ENCODE results near the gene CNTNAP2. TPM values are rescaled to one million over a fixed set of nuclear protein-coding genes. Genes with fewer than 3 reads are reported as not detected.

CNTNAP2 gene
- total and polyA plus RNA-seq, 9 donors, result 0.24 to 7.0 (median 1.5) TPM

DNA sequence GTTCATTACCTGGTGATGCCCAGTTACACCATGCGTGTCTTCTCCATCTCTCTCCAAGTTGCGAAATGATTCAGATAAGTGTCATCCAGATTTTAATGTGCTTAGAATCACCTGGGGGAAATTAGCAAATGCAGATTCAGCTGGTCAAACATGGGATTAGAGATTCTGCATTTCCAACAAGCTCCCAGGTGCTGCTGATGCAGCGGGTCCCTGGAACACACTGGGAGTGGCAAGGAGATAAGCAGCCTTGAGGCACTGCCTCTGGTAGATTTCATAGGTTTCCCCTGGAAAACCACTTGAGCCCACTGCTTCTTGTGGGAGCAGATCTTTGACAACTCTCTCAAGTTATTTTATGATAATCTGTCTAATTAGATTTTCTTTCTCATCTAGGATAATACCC, 2278.0 kb downstream of the CNTNAP2 start:
- H3K4me1 ChIP-seq (ENCODE audit: insufficient read depth), result no peaks in the 10 kb centered on the region
- H3K36me3 ChIP-seq, result no peaks in the 10 kb centered on the region
- no peak for DNase-seq
- no peaks in the 10 kb centered on the region for H3K9me3 ChIP-seq
- no peak overlapping the region for H3K27ac ChIP-seq
- H3K4me3 ChIP-seq, result no peak overlapping the region
- TF ChIP-seq, protein P1, sequence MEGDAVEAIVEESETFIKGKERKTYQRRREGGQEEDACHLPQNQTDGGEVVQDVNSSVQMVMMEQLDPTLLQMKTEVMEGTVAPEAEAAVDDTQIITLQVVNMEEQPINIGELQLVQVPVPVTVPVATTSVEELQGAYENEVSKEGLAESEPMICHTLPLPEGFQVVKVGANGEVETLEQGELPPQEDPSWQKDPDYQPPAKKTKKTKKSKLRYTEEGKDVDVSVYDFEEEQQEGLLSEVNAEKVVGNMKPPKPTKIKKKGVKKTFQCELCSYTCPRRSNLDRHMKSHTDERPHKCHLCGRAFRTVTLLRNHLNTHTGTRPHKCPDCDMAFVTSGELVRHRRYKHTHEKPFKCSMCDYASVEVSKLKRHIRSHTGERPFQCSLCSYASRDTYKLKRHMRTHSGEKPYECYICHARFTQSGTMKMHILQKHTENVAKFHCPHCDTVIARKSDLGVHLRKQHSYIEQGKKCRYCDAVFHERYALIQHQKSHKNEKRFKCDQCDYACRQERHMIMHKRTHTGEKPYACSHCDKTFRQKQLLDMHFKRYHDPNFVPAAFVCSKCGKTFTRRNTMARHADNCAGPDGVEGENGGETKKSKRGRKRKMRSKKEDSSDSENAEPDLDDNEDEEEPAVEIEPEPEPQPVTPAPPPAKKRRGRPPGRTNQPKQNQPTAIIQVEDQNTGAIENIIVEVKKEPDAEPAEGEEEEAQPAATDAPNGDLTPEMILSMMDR (IDR thresholded peaks at IDR 0.05), result no peak
- no peak for TF ChIP-seq EP300 (IDR thresholded peaks at IDR 0.05)
- TF ChIP-seq POLR2A (IDR thresholded peaks at IDR 0.05), result no peak
- no peaks in the 10 kb centered on the region for H3K27me3 ChIP-seq
- intact Hi-C loops (cut with DNase I), result no loop called here
- WGBS, 3 donors, result 92 to 98% (median 96%) methylated on average over 3 of the region's 3 CpGs

DNA sequence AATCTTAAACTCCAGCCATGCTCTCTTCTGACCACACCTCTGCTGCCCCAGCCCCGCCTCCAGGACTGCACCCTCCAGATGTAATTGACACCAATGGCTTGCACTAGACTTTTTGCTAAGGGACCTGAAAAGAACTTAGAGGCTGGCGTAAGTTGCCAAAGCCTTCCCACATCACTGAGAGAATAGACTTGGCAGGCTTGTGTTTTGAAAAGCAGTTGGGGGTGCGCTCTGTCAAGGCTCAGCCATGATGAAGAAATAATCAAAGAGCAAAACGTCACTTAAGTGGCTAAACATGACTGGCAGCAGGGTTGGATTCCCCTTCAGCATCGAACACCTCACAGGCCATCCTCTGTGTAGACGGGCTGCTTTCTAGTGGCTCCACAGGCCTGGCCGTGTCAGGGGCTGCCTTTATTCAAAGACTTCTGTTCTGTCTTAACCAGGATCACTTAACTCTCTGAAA, 2278.8 kb downstream of the CNTNAP2 start:
- no peak for DNase-seq
- intact Hi-C loops (cut with DNase I), result no loop called here

DNA sequence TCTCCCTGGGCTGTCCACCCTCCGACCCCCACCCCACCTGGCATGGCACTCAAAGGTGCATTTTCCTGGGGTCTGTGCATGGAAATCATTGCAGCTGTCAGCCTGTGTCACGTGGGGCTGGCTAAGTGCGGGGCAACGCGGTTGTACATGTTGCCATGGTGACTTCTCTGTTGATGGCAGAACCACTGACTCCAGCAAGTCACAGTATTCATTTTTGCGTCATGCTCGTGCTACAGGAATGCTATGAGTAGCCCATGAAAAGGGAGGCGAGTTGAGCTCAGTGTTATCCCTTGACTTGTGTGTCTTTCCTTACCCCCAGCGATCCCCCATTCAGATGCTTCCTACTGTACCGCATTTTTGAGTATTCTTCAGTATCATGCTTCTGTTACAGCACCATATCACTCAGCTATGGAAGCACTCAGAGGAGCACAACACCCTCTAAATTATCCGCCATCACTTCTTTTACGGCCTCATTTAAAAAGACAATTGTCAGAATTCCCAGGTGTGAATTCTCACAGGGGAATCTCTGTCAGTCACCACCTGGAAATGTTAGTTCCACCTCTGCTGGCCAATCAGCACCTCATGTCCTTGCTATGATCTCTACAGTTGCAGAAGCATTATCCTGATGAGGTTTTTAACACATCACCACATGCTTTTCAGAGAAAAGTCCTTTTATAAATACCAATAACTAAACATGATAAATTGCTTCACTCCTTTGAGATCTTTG, 2279.6 kb downstream of the CNTNAP2 start:
- intact Hi-C loops (cut with DNase I), result no loop called here
- TF ChIP-seq EP300 (IDR thresholded peaks at IDR 0.05) (no peak), POLR2A (IDR thresholded peaks at IDR 0.05) (no peak)
- TF ChIP-seq, protein P1 (IDR thresholded peaks at IDR 0.05), result no peak
- WGBS, 3 donors, result 44 to 62% (median 62%) methylated on average over 12 of the region's 12 CpGs
- no peak for DNase-seq
- no peaks in the 10 kb centered on the region for H3K36me3 ChIP-seq
- no peak overlapping the region for H3K27ac ChIP-seq
- H3K4me1 ChIP-seq (ENCODE audit: insufficient read depth), result no peaks in the 10 kb centered on the region
- no peaks in the 10 kb centered on the region for H3K9me3 ChIP-seq
- H3K4me3 ChIP-seq, result no peak overlapping the region
- H3K27me3 ChIP-seq, result no peaks in the 10 kb centered on the region

More for the DNA sequence above, 2278.8 kb downstream of the CNTNAP2 start:
- H3K4me1 ChIP-seq (ENCODE audit: insufficient read depth), result no peaks in the 10 kb centered on the region
- no peaks in the 10 kb centered on the region for H3K36me3 ChIP-seq
- no peaks in the 10 kb centered on the region for H3K27me3 ChIP-seq
- TF ChIP-seq, protein P1 (IDR thresholded peaks at IDR 0.05), result no peak
- no peak for TF ChIP-seq POLR2A (IDR thresholded peaks at IDR 0.05)
- H3K9me3 ChIP-seq, result no peaks in the 10 kb centered on the region
- 46 to 63% (median 55%) methylated on average over 7 of the region's 7 CpGs for WGBS, 3 donors
- H3K27ac ChIP-seq, result no peak overlapping the region
- no peak overlapping the region for H3K4me3 ChIP-seq

DNA sequence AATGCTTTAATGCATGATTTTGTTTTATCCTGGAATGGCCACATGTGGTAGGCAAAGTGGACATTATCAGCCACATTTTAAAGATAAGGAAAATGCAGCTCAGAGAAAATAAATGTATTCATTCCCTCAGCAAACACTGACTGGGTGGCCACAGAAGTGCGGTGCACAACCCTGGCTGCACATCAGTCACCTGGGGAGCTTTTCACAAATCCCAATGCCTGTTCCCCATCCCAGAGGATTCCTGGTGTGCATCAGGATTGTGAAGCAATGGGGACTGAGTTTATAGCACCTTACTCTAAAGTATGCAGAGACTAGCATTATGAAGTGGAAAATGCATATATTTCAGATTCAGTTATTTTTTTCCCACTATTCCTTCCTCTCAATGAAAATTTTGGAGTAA, 2280.5 kb downstream of the CNTNAP2 start:
- DNase-seq, result no peak
- intact Hi-C loops (cut with DNase I), result no loop called here
- TF ChIP-seq, protein P1 (IDR thresholded peaks at IDR 0.05), result no peak
- TF ChIP-seq POLR2A (IDR thresholded peaks at IDR 0.05) (no peak), EP300 (IDR thresholded peaks at IDR 0.05) (no peak)

More for the DNA sequence above, 2280.5 kb downstream of the CNTNAP2 start:
- Histone ChIP-seq H3K4me3 (no peak overlapping the region), H3K9me3 (no peaks in the 10 kb centered on the region), H3K36me3 (no peaks in the 10 kb centered on the region), H3K4me1 (ENCODE audit: insufficient read depth) (no peaks in the 10 kb centered on the region), H3K27me3 (no peaks in the 10 kb centered on the region), H3K27ac (no peak overlapping the region)
- WGBS, 3 donors, result 25 to 39% (median 27%) methylated on average over 1 of the region's 1 CpG
